Natural killer cell (primary cell): ENCODE data around the gene JPH2. TPM values are rescaled to one million over a fixed set of nuclear protein-coding genes. Genes with fewer than 3 reads are reported as not detected.

Experiments used
- ATAC-seq, 3 donors: fragments of 150-1000 bp in 2 of 3; fragments of 200-7000 bp in 1 of 3; cut with Tn5 transposase; 1 replicate in 1 of 3; 2 replicates in 2 of 3; pipeline ENCODE4 v1.10.0; 2021; ENCODE audit warnings: mild to moderate bottlenecking in 2 of 3, moderate library complexity in 2 of 3
- DNase-seq, 2 donors: peaks; one replicate each; pipeline versions ENCODE4 v3.0.0 to v3.0.0-alpha.2; 2013 to 2021; ENCODE audit warnings: mixed read lengths in 1 of 2
- H3K27ac ChIP-seq: one replicate; pipeline ENCODE4 v1.5.1; 2013; ENCODE audit warnings: mild to moderate bottlenecking, low read length
- H3K27me3 ChIP-seq: one replicate; pipeline ENCODE4 v1.6.1; 2013; ENCODE audit warnings: low read length; ENCODE audit not compliant: control insufficient read depth, insufficient read depth
- H3K36me3 ChIP-seq: one replicate; pipeline ENCODE4 v1.6.1; 2013; ENCODE audit warnings: low read length; ENCODE audit not compliant: control insufficient read depth, insufficient read depth
- H3K4me1 ChIP-seq: one replicate; pipeline ENCODE4 v1.6.1; 2013; ENCODE audit warnings: low read length; ENCODE audit not compliant: control insufficient read depth, insufficient read depth
- H3K4me3 ChIP-seq: one replicate; pipeline ENCODE4 v1.5.1; 2013; ENCODE audit warnings: low read length
- H3K9me3 ChIP-seq: one replicate; pipeline ENCODE4 v1.6.1; 2013; ENCODE audit warnings: low read length; ENCODE audit not compliant: control insufficient read depth, insufficient read depth
- H3K27ac Mint-ChIP-seq, 2 donors: one replicate each; pipeline ENCODE4 v1.8.0; 2022; ENCODE audit warnings: mild to moderate bottlenecking in 2 of 2, mixed read lengths in 2 of 2, moderate library complexity in 1 of 2
- H3K27me3 Mint-ChIP-seq, 2 donors: one replicate each; pipeline ENCODE4 v1.8.0; 2022; ENCODE audit warnings: low read depth in 2 of 2, mixed read lengths in 2 of 2
- H3K36me3 Mint-ChIP-seq: one replicate; pipeline ENCODE4 v1.8.0; 2022; ENCODE audit warnings: mixed read lengths
- H3K4me1 Mint-ChIP-seq, 2 donors: one replicate each; pipeline ENCODE4 v1.8.0; 2022; ENCODE audit warnings: mixed read lengths in 2 of 2
- H3K4me3 Mint-ChIP-seq: one replicate; pipeline ENCODE4 v1.8.0; 2022; ENCODE audit warnings: mild to moderate bottlenecking, moderate library complexity, mixed read lengths
- H3K9me3 Mint-ChIP-seq, 2 donors: one replicate each; pipeline ENCODE4 v1.8.0; 2022; ENCODE audit warnings: mixed read lengths in 2 of 2
- CTCF ChIP-seq: fragments of 200-600 bp; IDR thresholded peaks from one replicate; pipeline ENCODE4 v1.8.0; 2022; ENCODE audit warnings: antibody characterized with exemption
- WGBS: methylation state at CpG from one replicate; pipeline ENCODE4 v1.1.7; 2013; ENCODE audit warnings: missing lambda C conversion rate; ENCODE audit not compliant: insufficient coverage; 5-methylcytosine and 5-hydroxymethylcytosine counted together
- intact Hi-C: fragments of 100-400 bp; cut with micrococcal nuclease; formaldehyde crosslinking; loops from one replicate; pipeline ENCODE4 v1.14.2; 2022
- total RNA-seq, 4 donors: library from RNA; stranded (reverse); fragments of 120-200 nt in 1 of 4; gene quantifications; one replicate each; pipeline versions ENCODE4 v1.2.3 to v1.2.4, GENCODE V29; 2013 to 2022

The JPH2 gene
- total RNA-seq, 3 donors from 2014 or later (not counting 1 experiment from before 2014, with no cell fraction given): not detected

GRCh38 chr20:44074252-44075151, 112.5 kb downstream of the JPH2 start:
- H3K36me3 Mint-ChIP-seq: no peaks in the 10 kb centered on the region
- H3K27ac Mint-ChIP-seq: no peak overlapping the region
- H3K27me3 ChIP-seq: no peaks in the 10 kb centered on the region
- H3K27me3 Mint-ChIP-seq: peaks cover 42 to 66% of the 10 kb centered on the region in 2 donors
- H3K9me3 ChIP-seq: no peaks in the 10 kb centered on the region
- H3K27ac ChIP-seq: no peak overlapping the region
- H3K4me3 Mint-ChIP-seq: no peak overlapping the region
- WGBS: 92% methylated on average over 12 of the region's 12 CpGs
- no peak overlapping the region for H3K4me3 ChIP-seq
- H3K4me1 ChIP-seq: peaks cover 29% of the 10 kb centered on the region
- H3K9me3 Mint-ChIP-seq: no peaks in the 10 kb centered on the region
- intact Hi-C loops: loop anchor here (5.0 kb wide), 1 partner anchor 92 kb away; no protein-coding TSS in a partner anchor
- H3K4me1 Mint-ChIP-seq: peaks cover 21 to 33% of the 10 kb centered on the region in 2 donors
- H3K36me3 ChIP-seq: no peaks in the 10 kb centered on the region
- ATAC-seq (no peak), DNase-seq (no peak)
- TF ChIP-seq CTCF: no peak

- no peaks in the 10 kb centered on the region for H3K36me3 ChIP-seq
- H3K4me3 Mint-ChIP-seq: no peak overlapping the region
- H3K27me3 Mint-ChIP-seq: peaks cover 38 to 60% of the 10 kb centered on the region in 2 donors
- no peaks in the 10 kb centered on the region for H3K9me3 ChIP-seq
- H3K4me1 Mint-ChIP-seq: peaks cover 29 to 41% of the 10 kb centered on the region in 2 donors
- no peaks in the 10 kb centered on the region for H3K9me3 Mint-ChIP-seq
- no peak overlapping the region for H3K4me3 ChIP-seq
- no peak for TF ChIP-seq CTCF
- no peak overlapping the region for H3K27ac Mint-ChIP-seq
- no peaks in the 10 kb centered on the region for H3K36me3 Mint-ChIP-seq
- H3K27me3 ChIP-seq: no peaks in the 10 kb centered on the region
- DNase-seq (no peak), ATAC-seq (no peak)
- intact Hi-C loops: loop anchor here (5.0 kb wide), 1 partner anchor 91 kb away; no protein-coding TSS in a partner anchor
- 86% methylated on average over 6 of the region's 6 CpGs for WGBS
- no peak overlapping the region for H3K27ac ChIP-seq
- H3K4me1 ChIP-seq: peaks cover 34% of the 10 kb centered on the region
Observed at GRCh38 chr20:44073675-44074071, 113.3 kb downstream of the JPH2 start.

GRCh38 chr20:44073011-44073674, 113.8 kb downstream of the JPH2 start:
- DNase-seq (peak in 1 of 2 donors; percentile 46), ATAC-seq (no peak)
- intact Hi-C loops: loop anchor here (5.0 kb wide), 1 partner anchor 91 kb away; no protein-coding TSS in a partner anchor
- no peaks in the 10 kb centered on the region for H3K36me3 Mint-ChIP-seq
- H3K9me3 ChIP-seq: no peaks in the 10 kb centered on the region
- H3K27ac ChIP-seq: no peak overlapping the region
- no peaks in the 10 kb centered on the region for H3K36me3 ChIP-seq
- no peak overlapping the region for H3K4me3 ChIP-seq
- H3K27me3 Mint-ChIP-seq: peaks cover 38 to 55% of the 10 kb centered on the region in 2 donors
- H3K9me3 Mint-ChIP-seq: no peaks in the 10 kb centered on the region
- no peak overlapping the region for H3K4me3 Mint-ChIP-seq
- no peaks in the 10 kb centered on the region for H3K27me3 ChIP-seq
- no peak overlapping the region for H3K27ac Mint-ChIP-seq
- WGBS: 78% methylated on average over 16 of the region's 16 CpGs
- H3K4me1 ChIP-seq: peaks cover 39% of the 10 kb centered on the region
- H3K4me1 Mint-ChIP-seq: peaks cover 31 to 46% of the 10 kb centered on the region in 2 donors
- TF ChIP-seq CTCF: no peak
